NB4 (cell line): Measurements from ENCODE around the gene CDKN2AIP.

Experiments
- POLR2A ChIP-seq: IDR thresholded peaks from 2 replicates; pipeline ENCODE4 v1.6.1; 2011; ENCODE audit warnings: mild to moderate bottlenecking; ENCODE audit not compliant: insufficient read length; ENCODE audit errors: extremely low read depth
- TF ChIP-seq, protein P1 (sequence below): IDR thresholded peaks from one replicate; pipeline ENCODE4 v1.5.1; 2012; ENCODE audit warnings: low read depth, low read length

DNA sequence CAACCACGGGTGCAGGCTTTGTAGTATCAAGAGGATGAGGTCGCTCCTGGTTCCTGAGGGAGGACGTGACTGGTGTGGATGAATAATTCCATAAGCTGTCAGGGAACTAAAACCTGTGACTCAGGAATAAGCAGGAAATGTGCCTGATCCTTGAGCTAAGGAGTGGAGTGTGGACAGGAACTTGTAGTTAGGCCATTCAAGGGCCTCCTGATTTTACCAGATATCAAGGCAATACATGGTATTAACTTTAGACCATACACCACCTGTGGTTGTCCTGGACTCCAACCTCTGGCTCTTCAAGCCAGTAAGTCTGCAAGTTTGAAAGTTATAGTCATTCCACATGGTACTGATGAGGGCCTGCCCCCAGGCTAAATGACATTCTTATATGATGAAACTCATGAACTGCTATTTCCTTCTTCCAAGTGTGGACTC lies 48.4 kb downstream of the CDKN2AIP start:
- TF ChIP-seq, protein P1, sequence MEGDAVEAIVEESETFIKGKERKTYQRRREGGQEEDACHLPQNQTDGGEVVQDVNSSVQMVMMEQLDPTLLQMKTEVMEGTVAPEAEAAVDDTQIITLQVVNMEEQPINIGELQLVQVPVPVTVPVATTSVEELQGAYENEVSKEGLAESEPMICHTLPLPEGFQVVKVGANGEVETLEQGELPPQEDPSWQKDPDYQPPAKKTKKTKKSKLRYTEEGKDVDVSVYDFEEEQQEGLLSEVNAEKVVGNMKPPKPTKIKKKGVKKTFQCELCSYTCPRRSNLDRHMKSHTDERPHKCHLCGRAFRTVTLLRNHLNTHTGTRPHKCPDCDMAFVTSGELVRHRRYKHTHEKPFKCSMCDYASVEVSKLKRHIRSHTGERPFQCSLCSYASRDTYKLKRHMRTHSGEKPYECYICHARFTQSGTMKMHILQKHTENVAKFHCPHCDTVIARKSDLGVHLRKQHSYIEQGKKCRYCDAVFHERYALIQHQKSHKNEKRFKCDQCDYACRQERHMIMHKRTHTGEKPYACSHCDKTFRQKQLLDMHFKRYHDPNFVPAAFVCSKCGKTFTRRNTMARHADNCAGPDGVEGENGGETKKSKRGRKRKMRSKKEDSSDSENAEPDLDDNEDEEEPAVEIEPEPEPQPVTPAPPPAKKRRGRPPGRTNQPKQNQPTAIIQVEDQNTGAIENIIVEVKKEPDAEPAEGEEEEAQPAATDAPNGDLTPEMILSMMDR: no peak
- no peak for TF ChIP-seq POLR2A
